MM.1S (cell line): Measurements from ENCODE around the gene TRIM6.

Experiments used
- EZH2 ChIP-seq: fragments of 300-600 bp; sonication (generic); optimal IDR thresholded peaks from 2 replicates; pipeline ENCODE3; 2017; ENCODE audit warnings: low read depth, mild to moderate bottlenecking, antibody characterized with exemption, low read length, mixed read lengths
- EZH2phosphoT487 ChIP-seq: fragments of 300-600 bp; sonication (generic); IDR thresholded peaks from 2 replicates; pipeline ENCODE4 v1.6.1; 2018; ENCODE audit warnings: antibody characterized with exemption, low read length
- TF ChIP-seq, protein P1 (sequence below): fragments of 300-600 bp; sonication (generic); IDR thresholded peaks from 2 replicates; pipeline ENCODE4 v1.5.1; 2016; ENCODE audit warnings: antibody characterized with exemption, low read length, mixed read lengths

GRCh38 chr11:5593146-5593545 lies 3.3 kb upstream of the TRIM6 start:
- TF ChIP-seq EZH2: no peak
- TF ChIP-seq, protein P1, sequence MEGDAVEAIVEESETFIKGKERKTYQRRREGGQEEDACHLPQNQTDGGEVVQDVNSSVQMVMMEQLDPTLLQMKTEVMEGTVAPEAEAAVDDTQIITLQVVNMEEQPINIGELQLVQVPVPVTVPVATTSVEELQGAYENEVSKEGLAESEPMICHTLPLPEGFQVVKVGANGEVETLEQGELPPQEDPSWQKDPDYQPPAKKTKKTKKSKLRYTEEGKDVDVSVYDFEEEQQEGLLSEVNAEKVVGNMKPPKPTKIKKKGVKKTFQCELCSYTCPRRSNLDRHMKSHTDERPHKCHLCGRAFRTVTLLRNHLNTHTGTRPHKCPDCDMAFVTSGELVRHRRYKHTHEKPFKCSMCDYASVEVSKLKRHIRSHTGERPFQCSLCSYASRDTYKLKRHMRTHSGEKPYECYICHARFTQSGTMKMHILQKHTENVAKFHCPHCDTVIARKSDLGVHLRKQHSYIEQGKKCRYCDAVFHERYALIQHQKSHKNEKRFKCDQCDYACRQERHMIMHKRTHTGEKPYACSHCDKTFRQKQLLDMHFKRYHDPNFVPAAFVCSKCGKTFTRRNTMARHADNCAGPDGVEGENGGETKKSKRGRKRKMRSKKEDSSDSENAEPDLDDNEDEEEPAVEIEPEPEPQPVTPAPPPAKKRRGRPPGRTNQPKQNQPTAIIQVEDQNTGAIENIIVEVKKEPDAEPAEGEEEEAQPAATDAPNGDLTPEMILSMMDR: no peak
- no peak for TF ChIP-seq EZH2phosphoT487
